ENCODE measurements around the gene OR11H6. TPM values are rescaled to one million over a fixed set of nuclear protein-coding genes. Genes with fewer than 3 reads are reported as not detected.

Gene OR11H6
- total RNA-seq, 1 donor from 2014 or later = not detected

- FAIRE-seq = no peak
- Histone ChIP-seq H3K4me3 (ENCODE audit: low read depth, low read length) (no peak overlapping the region), H3K36me3 (ENCODE audit: control insufficient read depth, insufficient read depth, low read length) (no peaks in the 10 kb centered on the region), H3K27me3 (ENCODE audit: control insufficient read depth, insufficient read depth, low read length) (no peaks in the 10 kb centered on the region)
- no peak for DNase-seq (ENCODE audit: low read depth)
- TF ChIP-seq, protein P1, sequence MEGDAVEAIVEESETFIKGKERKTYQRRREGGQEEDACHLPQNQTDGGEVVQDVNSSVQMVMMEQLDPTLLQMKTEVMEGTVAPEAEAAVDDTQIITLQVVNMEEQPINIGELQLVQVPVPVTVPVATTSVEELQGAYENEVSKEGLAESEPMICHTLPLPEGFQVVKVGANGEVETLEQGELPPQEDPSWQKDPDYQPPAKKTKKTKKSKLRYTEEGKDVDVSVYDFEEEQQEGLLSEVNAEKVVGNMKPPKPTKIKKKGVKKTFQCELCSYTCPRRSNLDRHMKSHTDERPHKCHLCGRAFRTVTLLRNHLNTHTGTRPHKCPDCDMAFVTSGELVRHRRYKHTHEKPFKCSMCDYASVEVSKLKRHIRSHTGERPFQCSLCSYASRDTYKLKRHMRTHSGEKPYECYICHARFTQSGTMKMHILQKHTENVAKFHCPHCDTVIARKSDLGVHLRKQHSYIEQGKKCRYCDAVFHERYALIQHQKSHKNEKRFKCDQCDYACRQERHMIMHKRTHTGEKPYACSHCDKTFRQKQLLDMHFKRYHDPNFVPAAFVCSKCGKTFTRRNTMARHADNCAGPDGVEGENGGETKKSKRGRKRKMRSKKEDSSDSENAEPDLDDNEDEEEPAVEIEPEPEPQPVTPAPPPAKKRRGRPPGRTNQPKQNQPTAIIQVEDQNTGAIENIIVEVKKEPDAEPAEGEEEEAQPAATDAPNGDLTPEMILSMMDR (IDR thresholded peaks at IDR 0.05; ENCODE audit: insufficient read depth, low read length, severe bottlenecking) = no peak
These were observed 50.6 kb downstream of the OR11H6 start for GRCh38 chr14:20274062-20274461.

Other genes with a start within 250 kb of the OR11H6 start
- gene OR4K15, start 248.1 kb upstream of the OR11H6 start, total RNA-seq = not detected in 2 replicates
- not detected in 2 replicates for gene OR4Q2, start 221.5 kb upstream of the OR11H6 start, total RNA-seq
- not detected in 2 replicates for gene OR4K14, start 204.4 kb upstream of the OR11H6 start, total RNA-seq
- gene OR4K13, start 187.7 kb upstream of the OR11H6 start, total RNA-seq = not detected in 2 replicates
- not detected in 2 replicates for gene OR4L1, start 163.7 kb upstream of the OR11H6 start, total RNA-seq
- not detected in 2 replicates for gene OR4K17, start 113.0 kb upstream of the OR11H6 start, total RNA-seq
- not detected in 2 replicates for gene OR4N5, start 84.9 kb upstream of the OR11H6 start, total RNA-seq
- not detected in 2 replicates for gene OR11G2, start 32.8 kb upstream of the OR11H6 start, total RNA-seq
- not detected in 2 replicates for gene OR11H7, start 5.3 kb downstream of the OR11H6 start, total RNA-seq
- gene OR11H4, start 15.6 kb downstream of the OR11H6 start, total RNA-seq = not detected in 2 replicates
- gene TTC5, start 82.2 kb downstream of the OR11H6 start, total RNA-seq = 10.5 and 14.2 TPM in 2 replicates
- gene CCNB1IP1, start 109.6 kb downstream of the OR11H6 start, total RNA-seq = 70.0 and 168 TPM in 2 replicates
- 7.9 and 11.6 TPM in 2 replicates for gene PARP2, start 119.9 kb downstream of the OR11H6 start, total RNA-seq
- 9.7 and 10.2 TPM in 2 replicates for gene TEP1, start 189.8 kb downstream of the OR11H6 start, total RNA-seq
- gene KLHL33, start 212.5 kb downstream of the OR11H6 start, total RNA-seq = not detected in 2 replicates
- 15.0 and 15.4 TPM in 2 replicates for gene OSGEP, start 231.1 kb downstream of the OR11H6 start, total RNA-seq
- gene APEX1, start 231.5 kb downstream of the OR11H6 start, total RNA-seq = 25.3 and 56.1 TPM in 2 replicates
- 19.3 and 24.7 TPM in 2 replicates for gene PIP4P1, start 237.7 kb downstream of the OR11H6 start, total RNA-seq
- gene PNP, start 245.7 kb downstream of the OR11H6 start, total RNA-seq = 70.2 and 109 TPM in 2 replicates

Measured in bronchial epithelial cell (primary cell).